ENCODE data around the gene FAXDC2. TPM values are rescaled to one million over a fixed set of nuclear protein-coding genes. Genes with fewer than 3 reads are reported as not detected.

Gene FAXDC2
- total and polyA plus RNA-seq, 2 of the 13 experiments (the other 11 are each of a cell fraction or from before 2014, with no cell fraction given): 4.7 to 58.8 TPM

- no peak for TF ChIP-seq CTCF (CRISPR knock-in tag; IDR thresholded peaks at IDR 0.05)
- TF ChIP-seq E2F5 (CRISPR knock-in tag; conservative IDR thresholded peaks at IDR 0.05): no peak
- TF ChIP-seq ZMYM2 (CRISPR knock-in tag; IDR thresholded peaks at IDR 0.05): peak; percentile 9; the same call in 1 of the 2 replicates
- no peak for TF ChIP-seq SMC3 (IDR thresholded peaks at IDR 0.05; ENCODE audit: low read length)
- TF ChIP-seq ZNF143 (CRISPR knock-in tag; IDR thresholded peaks at IDR 0.05): no peak
- TF ChIP-seq SRY (CRISPR knock-in tag; IDR thresholded peaks at IDR 0.05): no peak
- no peak; the same call in 1 of the 2 replicates for TF ChIP-seq REPIN1 (CRISPR knock-in tag; IDR thresholded peaks at IDR 0.05; ENCODE audit: borderline replicate concordance, low read depth)
- no peak for TF ChIP-seq ZNF766 (CRISPR knock-in tag; IDR thresholded peaks at IDR 0.05; ENCODE audit: borderline replicate concordance)
- no peak; the same call in 1 of the 2 replicates for TF ChIP-seq ZBTB20 (CRISPR knock-in tag; IDR thresholded peaks at IDR 0.05; ENCODE audit: borderline replicate concordance, low read depth)
- TF ChIP-seq HDAC1 (CRISPR knock-in tag; IDR thresholded peaks at IDR 0.05): peak; percentile 65
- TF ChIP-seq NFKB2 (CRISPR knock-in tag; IDR thresholded peaks at IDR 0.05; ENCODE audit: borderline replicate concordance): no peak
- TF ChIP-seq PAF1 (CRISPR knock-in tag; IDR thresholded peaks at IDR 0.05): no peak
- 0 out of 4 replicates have a peak, but pooled peaks of 1 of the 2 experiments have one; percentile 18 for TF ChIP-seq REST (IDR thresholded peaks at IDR 0.05; ENCODE audit: borderline replicate concordance in 1 of 2, low read depth in 1 of 2, low read length in 2 of 2)
- peak; percentile 47; the same call in 1 of the 2 replicates for TF ChIP-seq FOXP4 (CRISPR knock-in tag; IDR thresholded peaks at IDR 0.05)
- no peak for TF ChIP-seq HNRNPH1 (optimal IDR thresholded peaks at IDR 0.05; ENCODE audit: low read depth, low read length)
- TF ChIP-seq TEF (CRISPR knock-in tag; IDR thresholded peaks at IDR 0.05): no peak
- no peak for TF ChIP-seq CREM (IDR thresholded peaks at IDR 0.05)
- TF ChIP-seq CREM (CRISPR knock-in tag; IDR thresholded peaks at IDR 0.05): no peak
These were observed at the start of gene FAXDC2 (continued) for GRCh38 chr5:154850255-154851062.

Data from HepG2 (cell line).